HepG2 (cell line): ENCODE data around the gene CR1.

Experiments used
- CTCF ChIP-seq: sonication (generic); formaldehyde crosslinking; IDR thresholded peaks from 2 replicates; pipeline ENCODE4 v1.5.0; 2020; ENCODE audit warnings: mild to moderate bottlenecking, missing genetic modification reagents, moderate library complexity
- EP300 ChIP-seq, 3 experiments: sonication (generic) in 1 of 3; formaldehyde crosslinking in 1 of 3; IDR thresholded peaks; 2 replicates each; pipeline versions ENCODE4 v1.5.1 to v1.6.1; 2011 to 2020; ENCODE audit warnings: low read depth in 2 of 3, low read length in 2 of 3, borderline replicate concordance in 1 of 3, improper control_type of control experiment in 1 of 3, mild to moderate bottlenecking in 1 of 3, missing genetic modification reagents in 1 of 3, moderate library complexity in 1 of 3
- MZF1 ChIP-seq: sonication (generic); formaldehyde crosslinking; IDR thresholded peaks from 2 replicates; pipeline ENCODE4 v1.8.1; 2023; ENCODE audit warnings: mild to moderate bottlenecking, missing genetic modification reagents, borderline replicate concordance
- POLR2A ChIP-seq, 2 experiments: IDR thresholded peaks; 2 replicates each; pipeline ENCODE4 v1.6.1; 2011; ENCODE audit warnings: low read depth in 2 of 2, low read length in 2 of 2, mild to moderate bottlenecking in 1 of 2, moderate library complexity in 1 of 2; ENCODE audit not compliant: insufficient read depth in 1 of 2
- POLR2AphosphoS5 ChIP-seq: IDR thresholded peaks from 2 replicates; pipeline ENCODE4 v1.6.1; 2012; ENCODE audit warnings: low read depth, low read length
- STAT6 ChIP-seq: sonication (generic); formaldehyde crosslinking; IDR thresholded peaks from 2 replicates; pipeline ENCODE4 v1.4.0; 2020; ENCODE audit warnings: missing genetic modification reagents, mild to moderate bottlenecking, borderline replicate concordance
- ZBTB14 ChIP-seq: sonication (generic); formaldehyde crosslinking; IDR thresholded peaks from 2 replicates; pipeline ENCODE4 v1.4.0; 2020; ENCODE audit warnings: missing genetic modification reagents

GRCh38 chr1:207626972-207627337, 131.0 kb downstream of the CR1 start:
- TF ChIP-seq STAT6 (CRISPR knock-in tag), result no peak
- TF ChIP-seq ZBTB14 (CRISPR knock-in tag), result no peak
- no peak for TF ChIP-seq CTCF (CRISPR knock-in tag)
- no peak for TF ChIP-seq POLR2A (IDR thresholded peaks at IDR 0.05; ENCODE audit: insufficient read depth in 1 of 2, low read depth in 2 of 2, low read length in 2 of 2)
- no peak for TF ChIP-seq EP300 (IDR thresholded peaks at IDR 0.05; ENCODE audit: low read depth in 2 of 2, low read length in 2 of 2)
- TF ChIP-seq EP300 (CRISPR knock-in tag; IDR thresholded peaks at IDR 0.05; ENCODE audit: borderline replicate concordance), result no peak
- TF ChIP-seq MZF1 (CRISPR knock-in tag), result no peak
- TF ChIP-seq POLR2AphosphoS5, result no peak
